Erythroblast (primary cell): Measurements from ENCODE around the gene MLX.

Experiments
- GATA1 ChIP-seq: IDR thresholded peaks from 2 replicates; pipeline ENCODE4 v1.6.1; 2011; ENCODE audit warnings: low read depth, mild to moderate bottlenecking, control low read depth, low read length, moderate library complexity
- POLR2A ChIP-seq: IDR thresholded peaks from 2 replicates; pipeline ENCODE4 v1.6.1; 2011; ENCODE audit warnings: mild to moderate bottlenecking, low read length

DNA sequence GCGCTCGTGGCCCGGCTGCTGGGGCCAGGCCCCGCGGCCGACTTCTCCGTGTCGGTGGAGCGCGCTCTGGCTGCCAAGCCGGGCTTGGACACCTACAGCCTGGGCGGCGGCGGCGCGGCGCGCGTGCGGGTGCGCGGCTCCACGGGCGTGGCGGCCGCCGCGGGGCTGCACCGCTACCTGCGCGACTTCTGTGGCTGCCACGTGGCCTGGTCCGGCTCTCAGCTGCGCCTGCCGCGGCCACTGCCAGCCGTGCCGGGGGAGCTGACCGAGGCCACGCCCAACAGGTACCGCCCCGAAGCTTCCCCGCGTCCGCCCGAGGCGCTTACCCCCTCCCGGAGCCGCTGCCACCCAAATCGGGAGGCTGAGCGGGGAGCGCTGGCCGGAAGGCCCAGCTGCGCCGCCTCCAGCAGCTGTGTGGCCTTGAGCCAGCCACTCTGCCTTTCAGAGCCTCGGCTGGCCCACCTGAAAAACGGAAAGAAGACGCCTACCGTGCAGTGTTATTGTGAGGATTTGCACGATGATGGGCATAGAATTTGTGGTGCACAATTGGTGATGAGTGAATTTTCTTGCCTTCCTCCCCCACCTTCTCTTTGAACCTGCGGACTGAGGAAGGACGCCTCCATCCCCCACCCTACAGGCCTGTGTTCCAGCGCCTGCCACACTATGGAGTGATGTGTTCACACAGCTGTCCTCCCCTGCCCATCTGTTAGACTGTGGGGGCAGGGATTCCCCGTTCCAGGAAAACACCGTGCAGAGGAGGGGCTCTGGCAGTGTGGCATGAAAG is 30.3 kb upstream of the MLX start:
- TF ChIP-seq POLR2A (no peak), GATA1 (no peak)
